H1 (cell line): ENCODE measurements around the gene STX18.

Source experiments
- ASH2L ChIP-seq: fragments of 200-600, 300-600 bp; sonication (generic); IDR thresholded peaks from one replicate; pipeline ENCODE4 v1.7.1; 2017; ENCODE audit warnings: low read length
- BACH1 ChIP-seq: IDR thresholded peaks from 2 replicates; pipeline ENCODE4 v1.6.1; 2012; ENCODE audit warnings: low read length, improper control_type of control experiment
- CEBPB ChIP-seq: IDR thresholded peaks from 2 replicates; pipeline ENCODE4 v1.6.1; 2012; ENCODE audit warnings: low read depth, low read length
- CHD1 ChIP-seq: IDR thresholded peaks from 2 replicates; pipeline ENCODE4 v1.6.1; 2012; ENCODE audit warnings: low read depth, low read length, improper control_type of control experiment
- EGR1 ChIP-seq: IDR thresholded peaks from 2 replicates; pipeline ENCODE4 v1.6.1; 2011; ENCODE audit warnings: low read depth, low read length, borderline replicate concordance
- HDAC2 ChIP-seq, 2 experiments: fragments of 300-600 bp in 1 of 2; sonication (generic) in 1 of 2; IDR thresholded peaks; 2 replicates each; pipeline ENCODE4 v1.6.1; 2011 to 2012; ENCODE audit warnings: low read depth in 2 of 2, low read length in 2 of 2, mild to moderate bottlenecking in 2 of 2, moderate library complexity in 2 of 2, borderline replicate concordance in 1 of 2, inconsistent platforms in 1 of 2
- POLR2A ChIP-seq, 2 experiments: IDR thresholded peaks; 1 replicate in 1 of 2; 2 replicates in 1 of 2; pipeline ENCODE4 v1.6.1; 2011; ENCODE audit warnings: low read depth in 2 of 2, low read length in 2 of 2, mild to moderate bottlenecking in 2 of 2; ENCODE audit errors: control extremely low read depth in 1 of 2
- POLR2AphosphoS5 ChIP-seq: IDR thresholded peaks from 2 replicates; pipeline ENCODE4 v1.6.1; 2011; ENCODE audit warnings: low read depth, low read length
- TAF7 ChIP-seq: optimal IDR thresholded peaks from 2 replicates; pipeline ENCODE3; 2011; ENCODE audit warnings: low read depth, mild to moderate bottlenecking, inconsistent platforms, low read length, moderate library complexity, borderline replicate concordance
- TF ChIP-seq, protein P1 (sequence below): IDR thresholded peaks from 2 replicates; pipeline ENCODE4 v1.6.1; 2011; ENCODE audit warnings: low read length, improper control_type of control experiment
- TF ChIP-seq, protein P2 (sequence below), 3 experiments: IDR thresholded peaks; 1 replicate in 2 of 3; 2 replicates in 1 of 3; pipeline versions ENCODE4 v1.5.1 to v1.6.1; 2011; ENCODE audit warnings: low read length in 3 of 3, mild to moderate bottlenecking in 3 of 3, inconsistent platforms in 2 of 3, low read depth in 1 of 3, moderate library complexity in 1 of 3; ENCODE audit not compliant: insufficient read depth in 1 of 3; ENCODE audit errors: control extremely low read depth in 1 of 3

DNA sequence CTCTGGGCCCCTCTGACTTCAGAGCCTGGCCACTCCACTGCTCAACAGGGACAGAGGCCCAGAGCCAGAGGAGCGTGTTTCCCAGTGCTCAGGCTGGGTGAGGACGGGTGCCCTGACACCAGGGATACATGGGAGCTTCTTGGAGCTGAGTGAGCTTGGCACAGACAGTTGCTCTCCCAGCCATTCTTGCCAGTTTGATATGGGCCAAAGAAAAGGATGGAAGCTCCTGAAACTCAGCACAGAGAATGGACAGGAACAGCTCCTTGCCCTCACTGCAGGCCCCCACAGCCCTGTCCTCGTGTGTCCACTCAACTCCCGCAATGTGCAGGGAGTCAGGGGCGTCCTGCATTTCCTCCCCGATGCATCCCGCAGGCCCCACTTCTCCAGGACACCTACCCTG lies 116.2 kb downstream of the STX18 start:
- TF ChIP-seq, protein P1, sequence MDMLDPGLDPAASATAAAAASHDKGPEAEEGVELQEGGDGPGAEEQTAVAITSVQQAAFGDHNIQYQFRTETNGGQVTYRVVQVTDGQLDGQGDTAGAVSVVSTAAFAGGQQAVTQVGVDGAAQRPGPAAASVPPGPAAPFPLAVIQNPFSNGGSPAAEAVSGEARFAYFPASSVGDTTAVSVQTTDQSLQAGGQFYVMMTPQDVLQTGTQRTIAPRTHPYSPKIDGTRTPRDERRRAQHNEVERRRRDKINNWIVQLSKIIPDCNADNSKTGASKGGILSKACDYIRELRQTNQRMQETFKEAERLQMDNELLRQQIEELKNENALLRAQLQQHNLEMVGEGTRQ = no peak
- TF ChIP-seq POLR2A (IDR thresholded peaks at IDR 0.05; ENCODE audit: control extremely low read depth in 1 of 2, low read depth in 2 of 2, low read length in 2 of 2) (no peak), TAF7 (no peak), BACH1 (no peak), ASH2L (no peak), POLR2AphosphoS5 (no peak), CHD1 (no peak), HDAC2 (IDR thresholded peaks at IDR 0.05; ENCODE audit: borderline replicate concordance in 1 of 2, low read depth in 2 of 2, low read length in 2 of 2) (no peak), CEBPB (no peak), EGR1 (no peak)
- TF ChIP-seq, protein P2, sequence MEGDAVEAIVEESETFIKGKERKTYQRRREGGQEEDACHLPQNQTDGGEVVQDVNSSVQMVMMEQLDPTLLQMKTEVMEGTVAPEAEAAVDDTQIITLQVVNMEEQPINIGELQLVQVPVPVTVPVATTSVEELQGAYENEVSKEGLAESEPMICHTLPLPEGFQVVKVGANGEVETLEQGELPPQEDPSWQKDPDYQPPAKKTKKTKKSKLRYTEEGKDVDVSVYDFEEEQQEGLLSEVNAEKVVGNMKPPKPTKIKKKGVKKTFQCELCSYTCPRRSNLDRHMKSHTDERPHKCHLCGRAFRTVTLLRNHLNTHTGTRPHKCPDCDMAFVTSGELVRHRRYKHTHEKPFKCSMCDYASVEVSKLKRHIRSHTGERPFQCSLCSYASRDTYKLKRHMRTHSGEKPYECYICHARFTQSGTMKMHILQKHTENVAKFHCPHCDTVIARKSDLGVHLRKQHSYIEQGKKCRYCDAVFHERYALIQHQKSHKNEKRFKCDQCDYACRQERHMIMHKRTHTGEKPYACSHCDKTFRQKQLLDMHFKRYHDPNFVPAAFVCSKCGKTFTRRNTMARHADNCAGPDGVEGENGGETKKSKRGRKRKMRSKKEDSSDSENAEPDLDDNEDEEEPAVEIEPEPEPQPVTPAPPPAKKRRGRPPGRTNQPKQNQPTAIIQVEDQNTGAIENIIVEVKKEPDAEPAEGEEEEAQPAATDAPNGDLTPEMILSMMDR (IDR thresholded peaks at IDR 0.05; ENCODE audit: control extremely low read depth in 1 of 3, insufficient read depth in 1 of 3, low read depth in 1 of 3, low read length in 3 of 3) = no peak
